Measurements from ENCODE around the gene CCM2L. TPM values are rescaled to one million over a fixed set of nuclear protein-coding genes. Genes with fewer than 3 reads are reported as not detected.

The CCM2L gene
- total RNA-seq, 1 experiment from 2014 or later, result 10.6 TPM

GRCh38 chr20:32051720-32052089, 41.5 kb downstream of the CCM2L start:
- DNase-seq, result no peak
- H3K36me3 ChIP-seq (replicated peaks; ENCODE audit: control insufficient read depth, insufficient read depth, low read length), result no peaks in the 10 kb centered on the region
- H3K4me3 ChIP-seq (ENCODE audit: insufficient read depth, low read depth, low read length), result peak overlapping the region; percentile 61
- H3K27me3 ChIP-seq (ENCODE audit: control insufficient read depth, insufficient read depth, low read length), result peaks cover 45% of the 10 kb centered on the region

GRCh38 chr20:32052090-32052777, 42.0 kb downstream of the CCM2L start, which contains the start of gene HCK:
Gene HCK (plus strand): TSS chr20:32052242.
- Histone ChIP-seq H3K36me3 (replicated peaks; ENCODE audit: control insufficient read depth, insufficient read depth, low read length) (no peaks in the 10 kb centered on the region), H3K27me3 (ENCODE audit: control insufficient read depth, insufficient read depth, low read length) (peaks cover 45% of the 10 kb centered on the region), H3K4me3 (ENCODE audit: insufficient read depth, low read depth, low read length) (peak within 1 kb of the TSS; percentile 61)
- DNase-seq, result peak; percentile 86

GRCh38 chr20:32052778-32053362, 42.6 kb downstream of the CCM2L start:
- Histone ChIP-seq H3K4me3 (ENCODE audit: insufficient read depth, low read depth, low read length) (peak overlapping the region; percentile 61), H3K36me3 (replicated peaks; ENCODE audit: control insufficient read depth, insufficient read depth, low read length) (no peaks in the 10 kb centered on the region), H3K27me3 (ENCODE audit: control insufficient read depth, insufficient read depth, low read length) (peaks cover 45% of the 10 kb centered on the region)
- peak; percentile 93 for DNase-seq

- peaks cover 45% of the 10 kb centered on the region for H3K27me3 ChIP-seq (ENCODE audit: control insufficient read depth, insufficient read depth, low read length)
- no peaks in the 10 kb centered on the region for H3K36me3 ChIP-seq (replicated peaks; ENCODE audit: control insufficient read depth, insufficient read depth, low read length)
- no peak overlapping the region for H3K4me3 ChIP-seq (ENCODE audit: insufficient read depth, low read depth, low read length)
- no peak for DNase-seq
Measured at GRCh38 chr20:32053648-32054047, 43.4 kb downstream of the CCM2L start.

- Histone ChIP-seq H3K36me3 (replicated peaks; ENCODE audit: control insufficient read depth, insufficient read depth, low read length) (no peaks in the 10 kb centered on the region), H3K4me3 (ENCODE audit: insufficient read depth, low read depth, low read length) (no peak overlapping the region), H3K27me3 (ENCODE audit: control insufficient read depth, insufficient read depth, low read length) (peaks cover 21% of the 10 kb centered on the region)
- no peak for DNase-seq
Measured at GRCh38 chr20:32056708-32057483, 46.7 kb downstream of the CCM2L start.

- Histone ChIP-seq H3K36me3 (replicated peaks; ENCODE audit: control insufficient read depth, insufficient read depth, low read length) (no peaks in the 10 kb centered on the region), H3K4me3 (ENCODE audit: insufficient read depth, low read depth, low read length) (no peak overlapping the region), H3K27me3 (ENCODE audit: control insufficient read depth, insufficient read depth, low read length) (peaks cover 12% of the 10 kb centered on the region)
- DNase-seq, result no peak
Measured at GRCh38 chr20:32057656-32058184, 47.5 kb downstream of the CCM2L start.

GRCh38 chr20:32059189-32059588, 49.0 kb downstream of the CCM2L start:
- no peaks in the 10 kb centered on the region for H3K36me3 ChIP-seq (replicated peaks; ENCODE audit: control insufficient read depth, insufficient read depth, low read length)
- DNase-seq, result no peak
- H3K27me3 ChIP-seq (ENCODE audit: control insufficient read depth, insufficient read depth, low read length), result peaks cover under 1% of the 10 kb centered on the region
- H3K4me3 ChIP-seq (ENCODE audit: insufficient read depth, low read depth, low read length), result no peak overlapping the region

GRCh38 chr20:32062776-32063170, 52.5 kb downstream of the CCM2L start:
- Histone ChIP-seq H3K4me3 (ENCODE audit: insufficient read depth, low read depth, low read length) (no peak overlapping the region), H3K27me3 (ENCODE audit: control insufficient read depth, insufficient read depth, low read length) (no peaks in the 10 kb centered on the region; the same call in 1 of the 2 replicates), H3K36me3 (replicated peaks; ENCODE audit: control insufficient read depth, insufficient read depth, low read length) (no peaks in the 10 kb centered on the region)
- DNase-seq, result no peak

- no peaks in the 10 kb centered on the region; the same call in 1 of the 2 replicates for H3K27me3 ChIP-seq (ENCODE audit: control insufficient read depth, insufficient read depth, low read length)
- H3K4me3 ChIP-seq (ENCODE audit: insufficient read depth, low read depth, low read length), result no peak overlapping the region
- H3K36me3 ChIP-seq (replicated peaks; ENCODE audit: control insufficient read depth, insufficient read depth, low read length), result no peaks in the 10 kb centered on the region
- DNase-seq, result no peak
Measured at GRCh38 chr20:32063695-32064094, 53.5 kb downstream of the CCM2L start.

GRCh38 chr20:32064667-32065066, 54.4 kb downstream of the CCM2L start:
- no peak for DNase-seq
- Histone ChIP-seq H3K4me3 (ENCODE audit: insufficient read depth, low read depth, low read length) (no peak overlapping the region), H3K27me3 (ENCODE audit: control insufficient read depth, insufficient read depth, low read length) (no peaks in the 10 kb centered on the region), H3K36me3 (replicated peaks; ENCODE audit: control insufficient read depth, insufficient read depth, low read length) (no peaks in the 10 kb centered on the region)

GRCh38 chr20:32067234-32067821, 57.1 kb downstream of the CCM2L start:
- Histone ChIP-seq H3K27me3 (ENCODE audit: control insufficient read depth, insufficient read depth, low read length) (no peaks in the 10 kb centered on the region), H3K36me3 (replicated peaks; ENCODE audit: control insufficient read depth, insufficient read depth, low read length) (no peaks in the 10 kb centered on the region), H3K4me3 (ENCODE audit: insufficient read depth, low read depth, low read length) (no peak overlapping the region)
- DNase-seq, result no peak

GRCh38 chr20:32068174-32068573, 57.9 kb downstream of the CCM2L start:
- Histone ChIP-seq H3K27me3 (ENCODE audit: control insufficient read depth, insufficient read depth, low read length) (no peaks in the 10 kb centered on the region), H3K36me3 (replicated peaks; ENCODE audit: control insufficient read depth, insufficient read depth, low read length) (no peaks in the 10 kb centered on the region), H3K4me3 (ENCODE audit: insufficient read depth, low read depth, low read length) (no peak overlapping the region)
- DNase-seq, result no peak

- Histone ChIP-seq H3K4me3 (ENCODE audit: insufficient read depth, low read depth, low read length) (no peak overlapping the region), H3K27me3 (ENCODE audit: control insufficient read depth, insufficient read depth, low read length) (no peaks in the 10 kb centered on the region), H3K36me3 (replicated peaks; ENCODE audit: control insufficient read depth, insufficient read depth, low read length) (no peaks in the 10 kb centered on the region)
- no peak for DNase-seq
Measured at GRCh38 chr20:32069711-32070110, 59.5 kb downstream of the CCM2L start.

- no peaks in the 10 kb centered on the region for H3K27me3 ChIP-seq (ENCODE audit: control insufficient read depth, insufficient read depth, low read length)
- H3K4me3 ChIP-seq (ENCODE audit: insufficient read depth, low read depth, low read length), result no peak overlapping the region
- no peak for DNase-seq
- H3K36me3 ChIP-seq (replicated peaks; ENCODE audit: control insufficient read depth, insufficient read depth, low read length), result no peaks in the 10 kb centered on the region
Measured at GRCh38 chr20:32070282-32070681, 60.0 kb downstream of the CCM2L start.

All from H7 (cell line).